ENCODE data around the gene NSL1.
A peak's percentile ranks its signal among the peaks of the same experiment; 100 is the strongest.
"Not testable (repeated sequence)": the region's sequence is repeated elsewhere in the genome, so short reads cannot be mapped to it uniquely, and the experiment has no call there.

Gene NSL1, protein sequence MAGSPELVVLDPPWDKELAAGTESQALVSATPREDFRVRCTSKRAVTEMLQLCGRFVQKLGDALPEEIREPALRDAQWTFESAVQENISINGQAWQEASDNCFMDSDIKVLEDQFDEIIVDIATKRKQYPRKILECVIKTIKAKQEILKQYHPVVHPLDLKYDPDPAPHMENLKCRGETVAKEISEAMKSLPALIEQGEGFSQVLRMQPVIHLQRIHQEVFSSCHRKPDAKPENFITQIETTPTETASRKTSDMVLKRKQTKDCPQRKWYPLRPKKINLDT

DNA sequence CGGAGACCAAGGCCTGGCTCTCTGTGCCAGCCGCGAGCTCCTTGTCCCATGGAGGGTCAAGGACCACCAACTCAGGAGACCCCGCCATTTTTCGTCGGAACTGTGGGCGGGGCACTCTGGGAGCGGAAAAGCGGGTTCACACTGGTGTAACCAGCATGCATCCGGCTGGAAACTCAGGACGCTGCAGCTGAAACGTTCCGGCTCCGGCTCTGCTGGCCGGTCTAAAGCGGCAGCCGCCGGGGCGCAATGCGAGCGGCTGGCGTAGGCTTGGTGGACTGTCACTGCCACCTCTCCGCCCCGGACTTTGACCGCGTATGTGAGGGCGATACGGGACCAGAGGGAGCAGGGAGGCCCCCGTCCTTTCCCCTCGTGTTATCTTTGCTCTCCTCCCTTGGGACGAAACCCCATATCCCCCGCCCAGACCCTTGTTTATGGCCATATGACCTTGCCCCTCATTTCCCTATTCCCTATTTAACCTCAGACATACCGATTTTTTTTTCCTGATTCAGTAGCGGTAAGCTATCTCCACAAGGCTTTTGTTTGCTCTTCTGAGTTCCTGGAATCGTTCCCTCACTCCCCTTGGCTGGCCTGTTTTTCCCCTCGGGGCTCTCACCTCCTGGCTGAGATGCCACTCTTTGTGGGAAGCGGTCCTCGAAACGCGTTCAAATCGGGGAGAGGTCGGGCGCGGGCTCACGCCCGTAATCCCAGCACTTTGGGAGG lies at the start of gene NSL1, which contains the start of gene TATDN3:
Gene NSL1, minus strand, starts transcription at position 102 of the 720 bp plus-strand sequence. Its CDS starts 14 bp downstream, at position 88.
Gene TATDN3, plus strand, starts transcription at position 219 of the 720 bp plus-strand sequence. Its CDS starts 28 bp downstream, at position 247.
- DNase-seq (ENCODE audit: low read depth) = peak; percentile 99

GRCh38 chr1:212838145-212838544 lies 46.6 kb upstream of the NSL1 start:
- no peak for DNase-seq (ENCODE audit: low read depth)

- DNase-seq (ENCODE audit: low read depth) = not testable (repeated sequence)
Observed at GRCh38 chr1:212833211-212834207, 41.9 kb upstream of the NSL1 start.

DNA sequence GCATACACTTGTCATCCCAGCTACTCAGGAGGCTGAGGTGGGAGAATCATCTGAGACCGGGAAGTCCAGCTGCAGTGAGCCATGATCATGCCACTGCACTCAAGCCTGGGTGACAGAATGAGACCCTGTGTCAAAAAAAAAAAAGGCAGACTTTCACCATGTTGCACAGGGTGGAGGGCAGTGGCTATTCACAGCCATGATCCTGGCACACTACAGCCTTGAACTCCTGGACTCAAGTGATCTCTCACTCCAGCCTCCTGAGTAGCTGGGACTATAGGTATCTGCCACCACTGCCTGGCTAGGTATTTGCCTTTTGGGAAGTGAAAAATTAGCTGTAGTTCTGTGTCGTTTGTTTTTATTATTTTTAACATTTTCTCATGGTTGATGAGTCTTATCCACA lies 36.8 kb upstream of the NSL1 start:
- DNase-seq (ENCODE audit: low read depth) = no peak

GRCh38 chr1:212827831-212828278 lies 36.3 kb upstream of the NSL1 start:
- no peak for DNase-seq (ENCODE audit: low read depth)

- DNase-seq (ENCODE audit: low read depth) = no peak
Observed at GRCh38 chr1:212827171-212827776, 35.7 kb upstream of the NSL1 start.

DNA sequence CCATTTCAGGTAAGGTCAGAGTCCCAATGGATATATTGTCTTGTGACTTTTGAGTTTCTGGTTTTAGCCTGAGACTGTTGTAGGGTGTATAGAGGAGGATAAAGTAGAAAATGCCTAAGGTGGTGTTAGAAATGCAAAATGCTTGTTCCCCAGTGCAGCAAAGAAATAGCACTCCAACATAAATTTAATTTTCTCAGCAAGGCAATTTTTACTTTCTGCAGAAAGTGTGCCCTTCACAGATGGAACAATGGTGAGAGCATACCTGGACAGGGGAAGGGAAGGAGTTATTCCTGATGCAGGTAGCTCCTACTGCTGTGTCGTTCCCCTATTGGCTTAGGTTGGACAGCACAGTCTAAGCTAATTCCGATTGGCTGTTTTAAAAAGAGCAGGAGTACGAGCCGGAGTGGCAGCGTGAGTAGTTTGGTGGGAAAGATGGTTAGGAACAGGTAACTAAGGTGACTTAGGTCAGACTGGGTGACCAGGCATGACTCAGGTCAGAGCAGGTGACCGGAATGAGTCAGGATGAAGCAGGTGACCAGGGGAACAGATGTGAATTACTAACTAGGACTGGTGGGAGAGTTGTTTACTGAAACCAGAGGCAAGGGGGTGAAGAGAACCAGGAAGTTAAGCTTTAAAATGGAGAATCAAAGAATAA lies 34.3 kb upstream of the NSL1 start:
- DNase-seq (ENCODE audit: low read depth) = no peak

- DNase-seq (ENCODE audit: low read depth) = no peak
Observed at GRCh38 chr1:212824201-212824600, 32.6 kb upstream of the NSL1 start.

DNA sequence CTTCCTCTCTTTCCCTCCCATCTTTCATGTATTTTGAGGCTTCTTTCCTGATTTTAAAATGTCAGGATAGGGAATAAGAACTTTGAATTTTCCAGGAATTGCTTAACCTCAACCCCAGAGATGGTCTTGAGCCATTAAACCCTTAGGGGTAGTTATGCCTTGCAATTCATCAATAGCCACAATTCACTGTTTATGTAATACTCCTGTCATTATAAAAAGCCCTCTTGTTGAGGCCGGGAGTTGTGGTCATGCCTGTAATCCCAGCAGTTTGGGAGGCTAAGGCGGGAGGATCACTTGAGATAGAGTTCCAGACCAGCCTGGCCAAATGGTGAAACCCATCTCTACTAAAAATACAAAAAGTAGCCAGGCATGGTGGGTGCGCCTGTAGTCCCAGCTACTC lies 31.4 kb upstream of the NSL1 start:
- DNase-seq (ENCODE audit: low read depth) = no peak

- no peak for DNase-seq (ENCODE audit: low read depth)
Observed at GRCh38 chr1:212820969-212821368, 29.4 kb upstream of the NSL1 start.

- DNase-seq (ENCODE audit: low read depth) = no peak
Observed at GRCh38 chr1:212819726-212820125, 28.1 kb upstream of the NSL1 start.

DNA sequence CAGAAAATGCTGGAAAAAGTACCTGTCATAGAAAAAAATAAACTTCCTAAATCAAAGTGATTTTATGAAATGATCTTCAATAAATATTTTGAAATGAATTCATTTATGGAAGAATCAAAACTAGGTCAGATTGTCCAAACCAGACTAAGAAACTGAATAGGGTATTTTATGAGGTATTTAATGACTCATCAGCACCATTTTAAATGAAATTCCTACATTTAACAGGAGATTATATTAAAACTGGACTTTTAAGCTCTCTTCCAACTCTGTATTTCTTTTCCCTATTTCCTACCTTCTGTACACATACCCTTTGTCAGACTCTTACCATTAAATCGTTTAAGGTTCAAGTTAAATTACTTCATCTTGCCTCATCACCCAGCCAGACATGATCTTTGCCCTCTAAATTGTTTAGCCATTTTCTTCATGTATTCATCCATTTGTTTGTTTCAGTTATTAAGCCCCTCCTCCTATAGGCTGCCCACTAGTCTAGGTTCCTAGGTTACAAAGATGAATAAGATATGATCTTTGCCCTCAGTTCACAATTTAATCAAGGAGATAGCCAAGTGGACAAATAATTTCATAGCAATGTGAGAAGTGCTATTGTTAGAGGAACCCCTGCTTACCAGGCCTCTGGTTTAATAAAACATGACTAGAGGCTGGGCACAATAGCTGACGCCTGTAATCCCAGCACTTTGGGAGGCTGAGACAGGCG lies 25.1 kb upstream of the NSL1 start:
- no peak for DNase-seq (ENCODE audit: low read depth)

- no peak for DNase-seq (ENCODE audit: low read depth)
Observed at GRCh38 chr1:212814537-212815334, 23.2 kb upstream of the NSL1 start.

DNA sequence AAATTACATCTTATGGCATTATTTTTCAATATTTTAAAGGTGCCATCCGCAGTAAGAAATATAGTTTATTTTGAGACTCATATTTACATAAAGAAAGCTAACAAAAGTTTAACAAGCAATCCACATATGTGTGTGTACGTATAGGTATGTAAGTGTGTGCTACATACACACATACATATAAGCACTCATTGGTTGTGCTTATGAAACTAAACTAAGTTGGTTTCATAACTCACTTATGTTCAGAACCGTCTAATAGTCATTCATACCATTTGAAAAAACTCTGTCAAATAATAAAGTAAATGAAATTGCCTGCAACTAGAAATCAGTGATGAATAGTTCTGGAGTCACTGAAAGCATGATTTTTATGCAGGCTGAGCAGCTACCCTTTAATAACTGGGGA lies 14.2 kb upstream of the NSL1 start:
- DNase-seq (ENCODE audit: low read depth) = no peak

DNA sequence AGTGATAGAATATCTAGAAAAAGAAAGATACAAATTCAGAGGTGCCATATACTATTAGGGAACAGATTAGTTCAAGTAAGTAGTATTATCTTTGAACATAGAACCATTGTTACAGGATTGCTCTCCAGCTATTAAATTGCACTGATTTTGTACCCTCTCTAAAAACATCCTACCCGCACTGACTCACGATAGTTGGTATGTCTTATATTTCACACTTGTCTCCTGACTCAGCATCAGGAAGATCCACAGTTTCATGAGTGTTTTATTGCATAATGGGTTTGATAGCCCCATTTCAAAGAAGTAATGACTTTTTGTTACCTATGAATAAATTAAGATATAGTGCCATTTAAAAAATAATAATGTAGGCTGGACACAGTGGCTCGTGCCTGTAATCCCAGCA lies 6.1 kb upstream of the NSL1 start:
- no peak for DNase-seq (ENCODE audit: low read depth)

- no peak for DNase-seq (ENCODE audit: low read depth)
Observed at GRCh38 chr1:212794561-212795014, 3.0 kb upstream of the NSL1 start.

- no peak for DNase-seq (ENCODE audit: low read depth)
Observed at GRCh38 chr1:212792396-212792908, 875 bp upstream of the NSL1 start.

DNA sequence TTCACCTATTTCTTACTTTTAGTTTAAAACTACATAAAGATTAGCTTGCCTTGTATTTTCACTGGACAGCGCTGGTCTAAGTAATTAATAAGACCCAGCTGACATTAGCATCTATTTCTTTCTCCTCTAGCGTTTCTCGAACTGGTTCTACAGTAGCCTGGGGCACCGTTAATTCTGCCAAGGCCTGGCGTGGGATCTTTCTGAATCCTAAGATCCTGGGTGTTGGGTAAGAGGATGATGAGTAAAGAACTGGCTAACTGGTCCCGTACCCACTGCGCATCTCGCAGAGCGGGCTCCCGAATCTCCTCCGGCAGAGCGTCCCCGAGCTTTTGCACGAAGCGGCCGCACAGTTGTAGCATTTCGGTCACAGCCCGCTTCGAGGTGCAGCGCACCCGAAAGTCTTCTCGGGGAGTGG lies 309 bp downstream of the NSL1 start:
- no peak for DNase-seq (ENCODE audit: low read depth)

DNA sequence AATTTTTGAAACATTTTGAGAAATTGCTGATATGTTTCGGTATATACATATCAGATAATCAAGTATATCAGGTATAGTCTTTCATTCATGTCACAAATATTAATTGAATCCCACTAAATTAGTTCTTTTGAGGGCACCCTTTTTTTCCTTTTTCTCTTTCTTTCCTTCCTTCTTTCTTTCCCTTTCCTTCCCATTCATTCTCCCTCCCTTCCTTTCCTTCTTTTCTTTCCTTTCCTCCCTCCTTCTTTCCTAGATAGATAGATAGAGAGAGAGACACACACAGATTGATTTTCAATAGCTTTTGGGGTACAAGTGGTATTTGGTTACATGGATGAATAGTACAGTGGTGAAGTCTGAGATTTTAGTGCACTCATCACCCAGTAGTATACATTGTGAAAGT lies 5.7 kb downstream of the NSL1 start:
- no peak for DNase-seq (ENCODE audit: low read depth)
